Lower leg skin (tissue), 4 donors: ENCODE results near the gene IL24. TPM values are rescaled to one million over a fixed set of nuclear protein-coding genes. Genes with fewer than 3 reads are reported as not detected.
"Not testable (repeated sequence)": the region's sequence is repeated elsewhere in the genome, so short reads cannot be mapped to it uniquely, and the experiment has no call there.

Experiments used
- DNase-seq, 2 donors: peaks; one replicate each; pipeline ENCODE4 v3.0.0-alpha.2; 2019; ENCODE audit warnings: low spot score in 2 of 2
- H3K4me3 ChIP-seq: fragments of 200-600 bp; sonication (generic); 2 replicates; pipeline ENCODE4 v1.5.1; 2017; ENCODE audit warnings: mild to moderate bottlenecking, low read depth; ENCODE audit not compliant: poor library complexity, severe bottlenecking
- CTCF ChIP-seq, 3 donors: fragments of 450-650 bp; IDR thresholded peaks; one replicate each; pipeline ENCODE4 v1.5.1; 2016; ENCODE audit warnings: antibody characterized with exemption in 3 of 3, mild to moderate bottlenecking in 3 of 3, moderate library complexity in 2 of 3
- POLR2A ChIP-seq, 2 donors: fragments of 450-650 bp; IDR thresholded peaks; one replicate each; pipeline ENCODE4 v1.6.1; 2016 to 2017; ENCODE audit warnings: antibody characterized with exemption in 2 of 2, mild to moderate bottlenecking in 1 of 2, moderate library complexity in 1 of 2
- WGBS, 2 donors: methylation state at CpG; one replicate each; pipeline ENCODE4 v1.1.5; 2018; 5-methylcytosine and 5-hydroxymethylcytosine counted together
- intact Hi-C: fragments of 100-400 bp; cut with DNase I; formaldehyde crosslinking; loops from one replicate; pipeline ENCODE4 v1.15.0; 2023; ENCODE audit warnings: low total_unique reads
- total RNA-seq, 4 donors: library from RNA; depleted of rRNA; stranded (reverse); fragments of >200 nt; gene quantifications; one replicate each; pipeline ENCODE4 v1.1.0, GENCODE V29; 2016

Gene IL24
- not detected for total RNA-seq

- H3K4me3 ChIP-seq, result no peak within 1 kb of the TSS
- no peak for DNase-seq
- intact Hi-C loops, result no loop called here
- TF ChIP-seq POLR2A (IDR thresholded peaks at IDR 0.05) (no peak), CTCF (IDR thresholded peaks at IDR 0.05) (no peak)
- 90% methylated on average over 4 of the region's 4 CpGs for WGBS, 2 donors
These were observed at the start of gene IL24 for GRCh38 chr1:206897175-206897574. TSS of gene IL24 (plus strand) at chr1:206897443. CDS start at chr1:206897833, 390 bp downstream.

GRCh38 chr1:206847946-206848345 is 49.3 kb upstream of the IL24 start:
- TF ChIP-seq POLR2A (IDR thresholded peaks at IDR 0.05), result no peak
- no peak for TF ChIP-seq CTCF (IDR thresholded peaks at IDR 0.05)
- WGBS, 2 donors, result 64 to 68% methylated on average over 1 of the region's 1 CpG
- DNase-seq, result no peak
- intact Hi-C loops, result no loop called here
- H3K4me3 ChIP-seq, result no peak overlapping the region

- intact Hi-C loops, result no loop called here
- no peak overlapping the region for H3K4me3 ChIP-seq
- 76 to 78% methylated on average over 2 of the region's 2 CpGs for WGBS, 2 donors
- no peak for DNase-seq
- TF ChIP-seq POLR2A (IDR thresholded peaks at IDR 0.05) (no peak), CTCF (IDR thresholded peaks at IDR 0.05) (no peak)
These were observed 46.8 kb upstream of the IL24 start for GRCh38 chr1:206850401-206850800.

- intact Hi-C loops, result no loop called here
- no peak for DNase-seq
- H3K4me3 ChIP-seq, result no peak overlapping the region
- TF ChIP-seq CTCF (IDR thresholded peaks at IDR 0.05), result no peak
- no peak for TF ChIP-seq POLR2A (IDR thresholded peaks at IDR 0.05)
- 64 to 73% methylated on average over 5 of the region's 5 CpGs for WGBS, 2 donors
These were observed 45.8 kb upstream of the IL24 start for GRCh38 chr1:206851341-206852010.

GRCh38 chr1:206852662-206853061 is 44.6 kb upstream of the IL24 start:
- WGBS, 2 donors, result 98 to 99% methylated on average over 2 of the region's 2 CpGs
- intact Hi-C loops, H3K4me3 ChIP-seq, DNase-seq: not testable (repeated sequence)

- DNase-seq, H3K4me3 ChIP-seq, intact Hi-C loops: not testable (repeated sequence)
These were observed 43.5 kb upstream of the IL24 start for GRCh38 chr1:206853696-206854095.
